GM12878 (cell line): ENCODE results near the gene TNFRSF14. TPM values are rescaled to one million over a fixed set of nuclear protein-coding genes. Genes with fewer than 3 reads are reported as not detected.

ENCODE experiments used
- ATAC-seq: fragments of 200-7000 bp; cut with Tn5 transposase; 3 replicates; pipeline ENCODE4 v1.9.1; 2020; ENCODE audit warnings: mild to moderate bottlenecking, moderate library complexity
- BruUV-seq: library from RNA; stranded (reverse); fragments of 400-500 nt; replicated peaks from 2 replicates; lab custom pipeline; 2021; lab: Mats Ljungman, UMichigan
- CTCF ChIA-PET: fragments of 300-600 bp; sonication (Branson Sonifier 250); formaldehyde crosslinking; extraction: SDS; loops from one replicate; lab custom pipeline; 2021; ENCODE audit warnings: inconsistent platforms; lab: Yijun Ruan, JAX
- POLR2A ChIA-PET: fragments of 350-600 bp; formaldehyde crosslinking; extraction: SDS; loops from one replicate; lab custom pipeline; 2021; ENCODE audit warnings: inconsistent platforms; lab: Charles Lee
- RAD21 ChIA-PET: fragments of 300-600 bp; sonication (Branson Sonifier 250); formaldehyde crosslinking; loops from one replicate; lab custom pipeline; 2023; ENCODE audit warnings: antibody characterized with exemption; ENCODE audit not compliant: unreplicated experiment; lab: Charles Lee
- SMC1A ChIA-PET: fragments of 300-600 bp; sonication (Branson Sonifier 250); formaldehyde crosslinking; loops from one replicate; lab custom pipeline; 2023; ENCODE audit not compliant: unreplicated experiment, uncharacterized antibody; lab: Charles Lee
- DNase-seq: peaks from one replicate; pipeline ENCODE4 v3.0.0-alpha.2; 2011; ENCODE audit warnings: low read depth, low spot score
- FAIRE-seq: peaks from 3 replicates; lab custom pipeline; 2011; peaks lifted over from hg19 to GRCh38; lab: Jason Lieb, UNC
- H2AFZ ChIP-seq: 2 replicates; pipeline ENCODE4 v1.6.0; 2011; ENCODE audit warnings: low read depth, low read length, control low read depth; ENCODE audit not compliant: control insufficient read depth
- H3K27ac ChIP-seq: 2 replicates; pipeline ENCODE4 v1.5.1; 2011; ENCODE audit warnings: control low read depth; ENCODE audit not compliant: control insufficient read depth, insufficient read depth
- H3K27me3 ChIP-seq, 2 experiments: replicated peaks in 1 of 2; 2 replicates each; pipeline versions ENCODE4 v1.6.0 to v1.6.1; 2011; ENCODE audit warnings: low read length in 1 of 2; ENCODE audit not compliant: control insufficient read depth in 2 of 2, insufficient read depth in 2 of 2
- H3K36me3 ChIP-seq, 2 experiments: 2 replicates each; pipeline ENCODE4 v1.5.1; 2011; ENCODE audit warnings: low read length in 1 of 2; ENCODE audit not compliant: control insufficient read depth in 2 of 2, insufficient read depth in 2 of 2
- H3K4me1 ChIP-seq: 2 replicates; pipeline ENCODE4 v1.6.1; 2011; ENCODE audit warnings: mild to moderate bottlenecking, low read length, moderate library complexity, mixed read lengths; ENCODE audit not compliant: control insufficient read depth, insufficient read depth
- H3K4me2 ChIP-seq: 2 replicates; pipeline ENCODE4 v1.6.0; 2011; ENCODE audit warnings: control low read depth; ENCODE audit not compliant: control insufficient read depth, insufficient read depth
- H3K4me3 ChIP-seq: fragments of 200-600 bp; sonication (generic); 2 replicates; pipeline ENCODE4 v1.5.1; 2016
- H3K79me2 ChIP-seq: 2 replicates; pipeline ENCODE4 v1.6.0; 2011; ENCODE audit warnings: low read length; ENCODE audit not compliant: control insufficient read depth, insufficient read depth
- H3K9ac ChIP-seq: 2 replicates; pipeline ENCODE4 v1.8.0; 2011; ENCODE audit warnings: low read length, control low read depth, mixed read lengths; ENCODE audit not compliant: control insufficient read depth, insufficient read depth
- H3K9me3 ChIP-seq: replicated peaks from 3 replicates; pipeline ENCODE4 v1.5.1; 2011; ENCODE audit warnings: mild to moderate bottlenecking, low read length; ENCODE audit not compliant: control insufficient read depth, insufficient read depth
- H4K20me1 ChIP-seq: 2 replicates; pipeline ENCODE4 v1.6.0; 2011; ENCODE audit not compliant: control insufficient read depth, insufficient read depth
- ATF7 ChIP-seq: fragments of 450-650 bp; IDR thresholded peaks from 2 replicates; pipeline ENCODE4 v1.6.1; 2016; ENCODE audit warnings: low read depth, mild to moderate bottlenecking
- CBX5 ChIP-seq: sonication (generic); IDR thresholded peaks from 2 replicates; pipeline ENCODE4 v1.6.1; 2016; ENCODE audit warnings: low read depth, moderate library complexity, mild to moderate bottlenecking, inconsistent platforms
- CHD1 ChIP-seq: IDR thresholded peaks from 2 replicates; pipeline ENCODE4 v1.6.1; 2012; ENCODE audit warnings: low read depth, low read length, improper control_type of control experiment
- CHD2 ChIP-seq: IDR thresholded peaks from 2 replicates; pipeline ENCODE4 v1.6.1; 2011; ENCODE audit warnings: low read depth, low read length, improper control_type of control experiment, borderline replicate concordance
- FOS ChIP-seq: IDR thresholded peaks from 3 replicates; pipeline ENCODE4 v1.6.1; 2011; ENCODE audit warnings: borderline replicate concordance; ENCODE audit not compliant: insufficient read length; ENCODE audit errors: extremely low read depth
- IKZF1 ChIP-seq: fragments of 450-650 bp; conservative IDR thresholded peaks from 2 replicates; pipeline ENCODE4 v1.6.1; 2017; ENCODE audit warnings: antibody characterized with exemption, mild to moderate bottlenecking
- KAT2A ChIP-seq: conservative IDR thresholded peaks from 2 replicates; pipeline ENCODE4 v1.6.1; 2011; ENCODE audit warnings: low read depth, low read length; ENCODE audit not compliant: control insufficient read depth
- LARP7 ChIP-seq: fragments of 450-650 bp; IDR thresholded peaks from 2 replicates; pipeline ENCODE4 v1.6.1; 2017; ENCODE audit warnings: mild to moderate bottlenecking
- MTA2 ChIP-seq: fragments of 450-650 bp; IDR thresholded peaks from 2 replicates; pipeline ENCODE4 v1.6.1; 2016; ENCODE audit warnings: low read depth, mild to moderate bottlenecking, moderate library complexity
- RELA ChIP-seq: fragments of 450-650 bp; IDR thresholded peaks from 2 replicates; pipeline ENCODE4 v1.8.0; 2014; ENCODE audit warnings: borderline replicate concordance; ENCODE audit not compliant: partially characterized antibody
- SREBF2 ChIP-seq: IDR thresholded peaks from 2 replicates; pipeline ENCODE4 v1.6.1; 2012; ENCODE audit warnings: mild to moderate bottlenecking, low read length
- SUZ12 ChIP-seq: fragments of 200-600 bp; sonication (generic); IDR thresholded peaks from one replicate; pipeline ENCODE4 v1.6.1; 2018; ENCODE audit warnings: antibody characterized with exemption, mild to moderate bottlenecking; ENCODE audit not compliant: unreplicated experiment
- TBL1XR1 ChIP-seq: IDR thresholded peaks from 2 replicates; pipeline ENCODE4 v1.6.1; 2012; ENCODE audit warnings: low read depth, low read length, improper control_type of control experiment
- TCF12 ChIP-seq: IDR thresholded peaks from 2 replicates; pipeline ENCODE4 v1.6.1; 2011; ENCODE audit warnings: low read depth, mild to moderate bottlenecking, low read length
- TCF3 ChIP-seq: IDR thresholded peaks from 2 replicates; pipeline ENCODE4 v1.6.1; 2012; ENCODE audit warnings: low read depth, mild to moderate bottlenecking, low read length, borderline replicate concordance; ENCODE audit not compliant: insufficient read depth
- USF1 ChIP-seq: IDR thresholded peaks from 2 replicates; pipeline ENCODE4 v1.6.1; 2011; ENCODE audit warnings: borderline replicate concordance, low read depth, mild to moderate bottlenecking, moderate library complexity, mixed read lengths, low read length; ENCODE audit not compliant: insufficient read depth; ENCODE audit errors: extremely low read length
- YBX1 ChIP-seq: fragments of 450-650 bp; IDR thresholded peaks from 2 replicates; pipeline ENCODE4 v1.6.1; 2016; ENCODE audit warnings: antibody characterized with exemption
- ZBED1 ChIP-seq: IDR thresholded peaks from 2 replicates; pipeline ENCODE4 v1.6.1; 2016; ENCODE audit warnings: borderline replicate concordance
- WGBS: methylation state at CpG from one replicate; pipeline ENCODE4 v1.1.6; 2016; ENCODE audit warnings: low lambda C conversion rate; ENCODE audit not compliant: insufficient replicate concordance, insufficient coverage; ENCODE audit errors: missing lambda C conversion rate; 5-methylcytosine and 5-hydroxymethylcytosine counted together
- in situ Hi-C: fragments of 300-500 bp; cut with MboI; formaldehyde crosslinking; loops from 9 replicates; pipeline ENCODE4 v1.14.3; 2018; ENCODE audit warnings: mixed read lengths
- intact Hi-C: fragments of 100-400 bp; cut with micrococcal nuclease; formaldehyde crosslinking; loops from one replicate; pipeline ENCODE4 v1.14.2; 2022; ENCODE audit not compliant: unreplicated experiment
- polyA plus RNA-seq, 11 experiments: library from polyadenylated mRNA; depleted of rRNA in 4 of 11; unstranded in 6 of 11; stranded (reverse) in 5 of 11; fragments of >200 nt; fragmentation: Nextera tagmentation in 4 of 11; fragmentation: Illumina TruSeq in 1 of 11; extraction: Ambion mirVana in 4 of 11; extraction: Trizol in 1 of 11; gene quantifications; 1 replicate in 1 of 11; 2 replicates in 10 of 11; pipeline versions ENCODE4 v1.2.1 to v1.2.3, GENCODE V29; 2011 to 2016; ENCODE audit warnings: inconsistent platforms in 2 of 11, missing spikeins in 2 of 11, low read depth in 1 of 11
- total RNA-seq, 4 experiments: library from RNA; depleted of rRNA in 3 of 4; stranded (reverse); fragments of >200 nt in 3 of 4; fragmentation: Illumina TruSeq in 1 of 4; extraction: Trizol in 1 of 4; gene quantifications; 2 replicates each; pipeline versions ENCODE4 v1.2.1 to v1.2.3, GENCODE V29; 2013 to 2021
- TF ChIP-seq, protein P1 (sequence below): fragments of 450-650 bp; formaldehyde crosslinking; IDR thresholded peaks from 2 replicates; pipeline ENCODE4 v1.5.0; 2022; ENCODE audit warnings: mild to moderate bottlenecking, missing genetic modification characterization
- TF ChIP-seq, protein P2 (sequence below): fragments of 450-650 bp; IDR thresholded peaks from 2 replicates; pipeline ENCODE4 v1.6.1; 2018; ENCODE audit warnings: borderline replicate concordance, mild to moderate bottlenecking; ENCODE audit not compliant: partially characterized antibody

The TNFRSF14 gene
- total and polyA plus RNA-seq, 10 of the 15 experiments (the other 5 are each of a cell fraction or from before 2014, with no cell fraction given) = 0.43 to 114 (median 41.5) TPM

DNA sequence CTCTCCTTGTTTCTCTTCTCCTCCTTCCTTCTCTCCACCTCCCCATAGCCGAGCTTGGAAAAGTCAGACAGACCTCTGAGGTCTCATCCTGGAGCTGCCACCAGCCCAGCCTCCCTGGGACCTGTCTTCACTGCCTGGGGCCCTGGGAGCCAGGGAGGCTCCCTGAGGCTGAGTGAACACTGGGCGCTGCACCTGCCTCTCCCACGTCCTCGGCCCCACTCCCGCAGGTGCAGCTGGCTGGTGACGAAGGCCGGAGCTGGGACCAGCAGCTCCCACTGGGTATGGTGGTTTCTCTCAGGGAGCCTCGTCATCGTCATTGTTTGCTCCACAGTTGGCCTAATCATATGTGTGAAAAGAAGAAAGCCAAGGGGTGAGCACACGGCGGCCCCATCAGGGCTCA is 5.3 kb downstream of the TNFRSF14 start:
- ChIA-PET CTCF (interaction anchor here (1.2 to 2.3 kb wide), 6 partner anchors 10 to 24 kb away, joined by 3 to 14 read pairs (median 4); no protein-coding TSS in a partner anchor), POLR2A (interaction anchor here (0.8 to 1.4 kb wide), 4 partner anchors 16 to 23 kb away, joined by 3 to 5 read pairs (median 4); no protein-coding TSS in a partner anchor), RAD21 (interaction anchor here (0.8 to 1.7 kb wide), 2 partner anchors 15 to 16 kb away, joined by 4 to 5 read pairs; no protein-coding TSS in a partner anchor)
- in situ Hi-C loops = no loop called here
- Histone ChIP-seq H3K27me3 (no peaks in the 10 kb centered on the region), H3K9ac (no peak overlapping the region), H3K4me2 (no peak overlapping the region), H3K4me3 (no peak overlapping the region), H3K36me3 (peaks cover 0 to 2% of the 10 kb centered on the region in 2 experiments; a peak in 3 of 4 replicates)
- ATAC-seq = no peak
- no peak for TF ChIP-seq ZBED1
- no peak for TF ChIP-seq CBX5
- TF ChIP-seq SUZ12 = no peak
- TF ChIP-seq KAT2A = no peak
- TF ChIP-seq TCF12 = no peak
- no peak for TF ChIP-seq FOS
- no peak for TF ChIP-seq USF1
- no peak for TF ChIP-seq YBX1
- TF ChIP-seq, protein P1, sequence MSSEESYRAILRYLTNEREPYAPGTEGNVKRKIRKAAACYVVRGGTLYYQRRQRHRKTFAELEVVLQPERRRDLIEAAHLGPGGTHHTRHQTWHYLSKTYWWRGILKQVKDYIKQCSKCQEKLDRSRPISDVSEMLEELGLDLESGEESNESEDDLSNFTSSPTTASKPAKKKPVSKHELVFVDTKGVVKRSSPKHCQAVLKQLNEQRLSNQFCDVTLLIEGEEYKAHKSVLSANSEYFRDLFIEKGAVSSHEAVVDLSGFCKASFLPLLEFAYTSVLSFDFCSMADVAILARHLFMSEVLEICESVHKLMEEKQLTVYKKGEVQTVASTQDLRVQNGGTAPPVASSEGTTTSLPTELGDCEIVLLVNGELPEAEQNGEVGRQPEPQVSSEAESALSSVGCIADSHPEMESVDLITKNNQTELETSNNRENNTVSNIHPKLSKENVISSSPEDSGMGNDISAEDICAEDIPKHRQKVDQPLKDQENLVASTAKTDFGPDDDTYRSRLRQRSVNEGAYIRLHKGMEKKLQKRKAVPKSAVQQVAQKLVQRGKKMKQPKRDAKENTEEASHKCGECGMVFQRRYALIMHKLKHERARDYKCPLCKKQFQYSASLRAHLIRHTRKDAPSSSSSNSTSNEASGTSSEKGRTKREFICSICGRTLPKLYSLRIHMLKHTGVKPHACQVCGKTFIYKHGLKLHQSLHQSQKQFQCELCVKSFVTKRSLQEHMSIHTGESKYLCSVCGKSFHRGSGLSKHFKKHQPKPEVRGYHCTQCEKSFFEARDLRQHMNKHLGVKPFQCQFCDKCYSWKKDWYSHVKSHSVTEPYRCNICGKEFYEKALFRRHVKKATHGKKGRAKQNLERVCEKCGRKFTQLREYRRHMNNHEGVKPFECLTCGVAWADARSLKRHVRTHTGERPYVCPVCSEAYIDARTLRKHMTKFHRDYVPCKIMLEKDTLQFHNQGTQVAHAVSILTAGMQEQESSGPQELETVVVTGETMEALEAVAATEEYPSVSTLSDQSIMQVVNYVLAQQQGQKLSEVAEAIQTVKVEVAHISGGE = no peak
- TF ChIP-seq TCF3 = no peak
- no peak for TF ChIP-seq IKZF1
- TF ChIP-seq ATF7 = no peak
- no peak for TF ChIP-seq CHD2
- no peak for TF ChIP-seq RELA
- no peak for TF ChIP-seq CHD1
- no peak for TF ChIP-seq LARP7
- no peak for TF ChIP-seq TBL1XR1
- TF ChIP-seq, protein P2, sequence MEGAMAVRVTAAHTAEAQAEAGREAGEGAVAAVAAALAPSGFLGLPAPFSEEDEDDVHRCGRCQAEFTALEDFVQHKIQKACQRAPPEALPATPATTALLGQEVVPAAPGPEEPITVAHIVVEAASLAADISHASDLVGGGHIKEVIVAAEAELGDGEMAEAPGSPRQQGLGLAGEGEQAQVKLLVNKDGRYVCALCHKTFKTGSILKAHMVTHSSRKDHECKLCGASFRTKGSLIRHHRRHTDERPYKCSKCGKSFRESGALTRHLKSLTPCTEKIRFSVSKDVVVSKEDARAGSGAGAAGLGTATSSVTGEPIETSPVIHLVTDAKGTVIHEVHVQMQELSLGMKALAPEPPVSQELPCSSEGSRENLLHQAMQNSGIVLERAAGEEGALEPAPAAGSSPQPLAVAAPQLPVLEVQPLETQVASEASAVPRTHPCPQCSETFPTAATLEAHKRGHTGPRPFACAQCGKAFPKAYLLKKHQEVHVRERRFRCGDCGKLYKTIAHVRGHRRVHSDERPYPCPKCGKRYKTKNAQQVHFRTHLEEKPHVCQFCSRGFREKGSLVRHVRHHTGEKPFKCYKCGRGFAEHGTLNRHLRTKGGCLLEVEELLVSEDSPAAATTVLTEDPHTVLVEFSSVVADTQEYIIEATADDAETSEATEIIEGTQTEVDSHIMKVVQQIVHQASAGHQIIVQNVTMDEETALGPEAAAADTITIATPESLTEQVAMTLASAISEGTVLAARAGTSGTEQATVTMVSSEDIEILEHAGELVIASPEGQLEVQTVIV = no peak
- TF ChIP-seq MTA2 = no peak
- no peak for TF ChIP-seq SREBF2
- TF ChIP-seq, all 136 proteins: peak for 0
- intact Hi-C loops = no loop called here
- WGBS = 98% methylated on average over 11 of the region's 11 CpGs
- DNase-seq = no peak
- peaks cover 4% of the 10 kb centered on the region; the same call in 1 of the 2 replicates for H3K4me1 ChIP-seq
- no peak overlapping the region for H2AFZ ChIP-seq
- H3K9me3 ChIP-seq = no peaks in the 10 kb centered on the region
- FAIRE-seq = no peak
- SMC1A ChIA-PET = interaction anchor here (3.4 kb wide), 1 partner anchor 24 kb away, joined by 15 read pairs; no protein-coding TSS in a partner anchor
- H3K79me2 ChIP-seq = peaks cover 21% of the 10 kb centered on the region
- H3K27ac ChIP-seq = no peak overlapping the region
- H4K20me1 ChIP-seq = no peaks in the 10 kb centered on the region
- no TSS peak for BruUV-seq
